Activated CD8-positive, alpha-beta memory T cell treated with anti-CD3 and anti-CD28 coated beads for 4 hours (primary cell): Measurements from ENCODE around the gene NGEF.

Experiments used
- DNase-seq, 2 donors: peaks; one replicate each; pipeline ENCODE4 v3.0.0-alpha.2; 2020; ENCODE audit warnings: low read depth in 2 of 2

The NGEF gene

DNA sequence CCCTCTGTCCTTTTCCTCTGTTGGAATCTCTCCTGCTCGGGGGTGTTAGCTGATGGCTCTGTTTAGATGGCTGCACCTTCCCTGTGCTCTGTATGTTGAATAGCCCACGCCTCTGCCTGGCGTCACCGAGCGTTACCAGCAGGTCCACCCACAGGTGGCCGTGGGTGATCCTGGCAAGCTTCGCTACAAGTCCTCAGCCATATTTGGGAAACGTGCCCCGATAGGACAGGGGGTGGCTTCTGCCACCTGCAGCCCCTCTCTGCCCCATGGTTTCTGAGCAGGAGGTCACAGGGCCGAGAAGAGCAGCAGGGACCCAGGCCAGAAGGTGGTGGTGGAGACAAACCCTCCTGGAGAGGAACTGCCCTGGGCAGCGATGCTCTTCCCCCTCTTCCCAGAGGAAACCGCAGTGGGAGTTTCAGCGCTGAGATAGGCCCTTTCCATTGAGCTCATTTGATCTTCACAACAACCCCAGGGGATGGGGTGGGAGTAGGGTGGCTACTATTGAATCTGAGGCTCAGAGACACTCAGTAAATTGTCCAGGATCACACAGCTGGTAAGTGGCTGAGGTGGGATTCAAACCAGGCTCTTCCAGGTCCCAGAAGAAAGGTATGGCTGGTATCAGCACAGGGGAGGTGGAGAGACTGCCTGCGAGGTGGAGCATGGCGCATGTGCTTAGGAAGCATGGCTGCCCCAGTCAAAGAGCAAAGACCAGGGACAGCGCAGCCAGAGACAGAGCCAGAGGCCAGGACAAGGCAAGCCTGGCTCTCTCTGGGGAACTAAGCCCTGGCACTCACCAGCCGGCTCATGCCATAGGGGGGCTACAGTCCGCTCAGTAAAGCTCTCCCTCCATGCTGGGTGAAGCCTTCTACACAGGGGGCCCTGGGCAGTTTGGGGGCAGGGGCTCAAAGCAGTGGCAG is 15.0 kb downstream of the NGEF start:
- DNase-seq = no peak

DNA sequence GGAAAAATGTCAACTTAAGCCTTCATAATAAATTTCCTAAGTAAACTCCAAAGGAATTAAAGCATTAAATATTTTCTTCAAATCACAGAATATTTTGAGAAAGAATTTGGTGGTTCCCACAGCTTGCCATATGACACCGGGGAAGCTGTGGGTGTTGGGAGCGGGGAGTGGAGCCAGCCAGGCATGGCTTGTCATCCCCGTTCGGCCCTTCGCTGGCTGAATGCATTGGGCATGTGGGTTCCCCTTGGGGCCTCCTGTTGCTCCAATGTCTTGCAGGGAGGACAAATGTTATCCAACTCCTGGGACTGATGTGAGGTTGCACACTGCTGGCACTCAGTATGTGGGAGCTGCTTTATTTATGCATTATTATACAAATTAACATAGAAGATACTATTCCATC is 18.6 kb downstream of the NGEF start:
- DNase-seq = no peak

DNA sequence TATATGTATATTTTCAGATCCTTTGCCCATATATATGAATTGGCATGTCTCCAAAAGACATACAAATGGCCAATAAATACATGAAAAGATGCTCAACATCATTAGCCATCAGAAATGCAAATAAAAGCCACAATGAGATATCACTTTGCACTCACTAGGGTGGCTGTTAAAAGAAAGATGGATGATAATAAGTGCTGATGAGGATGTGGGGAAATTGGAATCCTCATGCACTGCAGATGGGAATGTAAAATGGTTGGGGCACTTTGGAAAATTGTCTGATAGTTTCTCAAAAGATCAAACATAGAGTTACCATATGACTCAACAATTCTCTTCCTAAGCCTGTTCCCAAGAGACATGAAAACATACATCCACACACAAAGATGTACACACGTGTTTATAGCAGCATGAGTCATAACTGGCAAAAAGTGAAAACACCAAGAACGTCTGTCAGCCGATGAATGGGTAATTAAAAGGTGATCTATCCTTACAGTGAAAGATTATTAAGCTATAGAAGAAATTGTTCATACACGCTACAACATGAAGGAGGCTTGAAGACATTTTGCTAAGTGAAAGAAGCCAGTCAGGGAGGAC is 19.7 kb downstream of the NGEF start:
- DNase-seq = no peak

DNA sequence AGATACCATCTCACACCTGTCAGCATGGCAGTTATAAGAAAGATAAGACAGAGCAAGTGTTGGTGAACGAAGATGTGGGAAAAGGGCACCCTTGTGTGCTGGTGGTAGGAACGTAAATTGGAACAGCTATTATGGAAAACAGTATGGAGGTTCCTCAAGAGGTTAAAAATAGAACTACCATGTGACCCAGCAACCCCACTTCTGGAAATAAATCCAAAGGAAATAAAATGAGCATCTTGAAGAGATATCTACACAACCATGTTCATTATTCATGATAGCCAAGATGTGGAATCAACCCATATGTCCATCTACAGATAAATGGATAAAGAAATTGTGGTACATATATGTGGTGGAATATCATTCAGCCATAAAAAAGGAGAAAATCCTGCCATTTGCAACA is 26.9 kb downstream of the NGEF start:
- no peak for DNase-seq

DNA sequence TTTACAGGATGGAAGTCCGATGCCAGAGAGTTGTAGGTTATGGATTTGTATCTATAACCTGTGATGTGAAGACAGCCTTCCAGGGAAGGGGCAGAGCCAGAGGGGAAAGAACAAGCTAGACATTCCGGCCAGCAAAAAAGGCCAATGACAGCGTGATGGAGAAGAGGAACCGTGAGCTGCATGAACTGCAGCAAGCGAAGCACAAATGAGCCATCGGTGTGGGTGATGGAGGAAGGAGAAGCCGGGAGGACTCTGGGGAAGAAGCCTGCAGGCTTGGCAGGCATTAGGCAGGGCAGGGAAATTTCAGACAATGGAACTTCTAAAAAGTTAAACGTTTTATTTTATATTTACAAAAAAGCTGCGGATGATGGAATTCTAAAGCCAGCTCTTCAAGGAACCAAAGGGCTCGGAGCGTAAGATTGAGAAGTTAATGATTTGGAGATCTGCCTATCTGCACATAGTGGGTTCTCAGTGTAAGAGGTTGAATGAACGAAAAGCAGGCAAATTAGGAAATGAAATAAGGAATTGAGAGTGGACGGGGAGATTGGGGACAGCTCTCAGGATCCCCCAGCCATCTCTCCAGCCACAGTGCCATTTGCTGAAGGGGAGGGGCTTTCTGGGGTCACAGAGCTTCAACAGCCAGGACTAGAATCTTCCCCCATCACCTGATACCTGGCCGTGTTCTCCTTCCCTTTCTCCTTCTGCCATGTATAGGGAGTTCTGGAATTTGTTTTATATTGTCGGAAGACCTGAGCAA is 28.4 kb downstream of the NGEF start:
- DNase-seq = no peak

DNA sequence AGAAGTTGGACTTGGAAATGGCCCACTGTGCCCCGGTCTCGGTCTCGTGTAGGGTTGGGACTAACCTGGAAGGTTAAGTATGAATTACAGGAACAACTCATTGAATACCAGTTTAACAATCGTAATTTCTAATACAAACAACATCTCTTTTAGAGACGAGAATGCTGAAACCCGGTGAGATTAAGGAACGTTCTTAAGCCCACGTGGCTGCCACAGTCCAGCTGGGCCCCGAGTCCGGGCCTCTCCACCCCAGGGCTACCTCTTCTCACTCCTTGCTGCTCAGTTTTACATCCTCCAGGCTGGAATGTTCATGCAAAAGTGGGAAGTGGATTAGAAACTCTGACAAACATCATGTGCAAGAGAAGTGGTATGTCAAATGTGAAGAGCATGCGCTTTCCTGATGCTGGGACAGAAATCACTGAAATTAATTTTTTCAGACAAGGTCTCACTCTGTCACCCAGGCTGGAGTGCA is 29.4 kb downstream of the NGEF start:
- DNase-seq = no peak

DNA sequence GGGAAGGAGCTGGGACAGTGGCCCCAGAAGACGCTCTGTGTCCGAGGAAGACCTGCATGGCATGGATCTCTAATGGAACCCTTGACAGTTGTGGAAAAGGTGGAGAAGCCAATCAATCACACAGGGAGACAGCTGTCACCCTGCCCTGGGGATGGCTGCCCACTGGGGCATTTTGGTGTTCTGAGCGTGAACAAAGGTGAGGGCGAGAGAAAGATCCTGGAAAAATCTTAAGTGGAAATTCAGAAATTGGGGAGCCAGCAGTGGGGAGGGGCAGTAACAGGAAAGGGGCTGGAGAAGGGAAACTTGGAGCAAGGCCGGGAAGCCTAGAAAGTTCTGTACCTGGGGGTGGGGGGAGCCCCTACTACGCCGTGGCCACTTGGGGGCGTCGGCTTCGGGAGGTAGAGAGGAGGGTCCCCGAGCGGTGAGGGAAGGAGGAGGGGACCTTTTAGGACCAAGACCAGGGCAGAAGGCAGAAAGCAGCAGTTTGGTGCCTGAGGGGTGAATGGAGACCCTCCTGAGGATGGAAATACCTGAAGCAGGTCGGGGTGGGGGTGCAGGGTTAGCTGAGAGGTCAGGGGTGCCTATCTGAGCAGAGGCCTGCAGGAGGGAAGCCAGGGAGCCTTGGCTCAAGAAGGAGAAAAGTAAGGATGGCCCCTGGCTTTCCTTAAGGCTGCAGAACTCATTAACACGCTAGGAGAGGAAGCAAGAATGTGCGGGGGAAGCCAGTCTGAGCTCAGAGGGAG is 30.0 kb downstream of the NGEF start:
- DNase-seq = no peak

DNA sequence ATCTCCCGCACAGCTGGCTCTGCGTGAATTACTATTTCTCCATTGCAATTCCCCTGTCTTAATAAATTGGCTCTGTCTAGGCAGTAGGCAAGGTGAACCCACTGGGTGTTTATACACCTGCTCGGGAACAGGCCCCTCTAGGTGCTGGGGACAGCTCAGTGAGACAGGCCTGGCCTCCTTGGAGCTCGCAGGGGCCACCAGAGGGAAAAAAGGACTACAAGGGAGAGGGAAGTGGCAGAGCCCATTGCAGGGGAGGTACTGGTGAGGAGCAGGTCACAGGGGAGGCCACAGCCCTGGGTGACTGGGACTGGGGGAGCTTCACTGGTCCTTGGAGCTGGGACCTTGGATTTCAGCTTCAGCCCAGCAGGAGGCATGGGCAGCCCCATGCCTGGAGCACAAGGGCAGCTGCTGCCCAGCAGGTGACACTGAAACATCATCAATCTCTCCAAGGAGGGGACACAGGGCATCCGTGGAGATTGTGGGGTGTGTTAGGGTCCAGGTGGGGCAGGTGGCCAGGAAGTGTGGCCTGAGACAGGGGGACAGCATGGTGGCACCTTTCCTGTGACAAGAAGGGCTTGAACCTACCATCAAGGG is 31.2 kb downstream of the NGEF start:
- no peak for DNase-seq

DNA sequence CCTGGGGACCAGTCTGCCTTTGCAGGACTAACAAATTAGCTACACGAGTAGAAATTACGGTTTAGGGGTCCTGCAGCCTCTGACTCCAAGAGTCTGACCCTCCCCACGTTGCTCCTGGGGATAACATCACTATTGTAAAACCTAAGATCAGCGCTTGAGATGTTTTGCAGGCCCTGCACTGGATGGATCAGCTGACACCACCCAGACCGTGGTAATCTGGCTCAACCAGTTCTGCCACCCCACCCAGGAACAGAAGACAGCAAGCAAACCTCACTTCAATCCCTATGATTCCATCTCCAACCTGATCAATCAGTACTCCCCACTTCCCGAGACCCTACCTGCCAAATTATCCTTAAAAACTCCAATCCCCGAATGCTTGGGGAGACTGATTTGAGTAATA is 31.7 kb downstream of the NGEF start:
- no peak for DNase-seq

DNA sequence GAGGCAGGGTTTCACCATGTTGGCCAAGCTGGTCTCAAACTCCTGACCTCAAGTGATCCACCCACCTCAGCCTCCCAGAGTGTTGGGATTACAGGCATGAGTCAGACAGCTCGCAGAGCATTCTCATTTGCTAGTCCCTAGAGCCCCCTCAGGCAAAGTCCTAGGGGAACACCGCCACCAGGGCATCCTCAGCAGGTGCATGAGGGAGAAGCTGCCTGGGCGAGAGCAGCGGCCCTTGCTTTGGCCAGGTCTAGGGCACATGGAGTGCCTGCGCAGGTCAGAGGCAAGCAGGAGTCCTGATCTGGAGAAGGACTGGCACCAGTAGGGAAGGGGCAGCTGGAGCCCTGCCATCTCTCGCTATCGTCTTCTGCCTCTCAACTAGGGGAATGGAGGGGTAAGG is 32.4 kb downstream of the NGEF start:
- DNase-seq = no peak

DNA sequence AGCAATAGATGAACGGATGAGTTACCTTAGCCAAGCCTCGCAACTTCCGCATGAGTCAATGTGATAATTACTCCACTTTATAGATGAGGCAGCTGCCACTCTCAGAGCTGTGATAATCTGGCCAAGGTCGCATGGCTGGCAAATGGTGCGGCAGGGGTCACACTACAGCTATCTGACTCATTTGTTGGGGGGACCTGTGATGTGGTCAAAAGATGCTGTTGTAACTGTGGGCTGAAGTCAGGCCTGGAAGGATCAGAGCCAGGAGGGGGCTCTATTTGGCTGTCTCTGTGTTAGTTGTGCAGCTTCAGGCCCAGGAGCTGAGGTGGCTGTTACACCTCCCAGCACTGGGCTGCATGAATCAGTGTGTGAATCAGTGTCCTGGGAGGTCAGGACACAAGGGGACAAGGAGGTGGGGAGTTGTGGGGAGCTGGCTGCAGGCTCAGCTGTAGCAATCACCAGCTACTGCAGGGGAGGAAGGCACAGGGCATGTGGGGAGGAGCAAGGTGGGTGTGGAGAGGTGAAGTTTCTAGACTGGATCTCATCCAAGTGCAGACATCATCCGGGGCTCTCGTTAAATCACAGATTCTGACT is 33.1 kb downstream of the NGEF start:
- DNase-seq = no peak

DNA sequence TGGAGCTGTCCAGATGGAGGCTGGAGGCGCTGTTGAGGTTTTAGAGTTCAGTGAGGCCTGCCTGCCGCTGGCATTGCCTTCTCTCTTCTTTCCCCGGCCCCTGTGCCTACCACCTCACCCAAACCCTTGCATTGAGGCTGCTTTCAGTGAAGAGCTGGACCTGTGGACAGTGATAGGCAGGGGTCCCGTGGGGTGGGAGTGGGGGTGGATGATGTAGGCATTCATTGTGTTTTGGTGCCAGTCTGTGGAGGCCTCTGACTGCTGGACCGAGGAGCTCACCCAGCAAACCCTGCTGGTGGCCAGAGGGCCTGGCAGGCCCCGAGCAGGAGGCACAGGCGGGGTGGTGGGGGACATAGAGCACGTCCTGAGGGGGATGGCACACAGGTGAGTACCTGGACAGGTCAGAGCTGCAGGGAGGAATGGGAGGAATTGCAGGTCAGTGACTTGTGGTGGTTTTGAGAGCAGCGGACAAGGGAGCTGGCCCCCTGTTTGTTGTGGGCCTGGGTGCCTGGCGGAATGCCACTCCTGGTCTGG is 35.6 kb downstream of the NGEF start:
- DNase-seq = no peak

DNA sequence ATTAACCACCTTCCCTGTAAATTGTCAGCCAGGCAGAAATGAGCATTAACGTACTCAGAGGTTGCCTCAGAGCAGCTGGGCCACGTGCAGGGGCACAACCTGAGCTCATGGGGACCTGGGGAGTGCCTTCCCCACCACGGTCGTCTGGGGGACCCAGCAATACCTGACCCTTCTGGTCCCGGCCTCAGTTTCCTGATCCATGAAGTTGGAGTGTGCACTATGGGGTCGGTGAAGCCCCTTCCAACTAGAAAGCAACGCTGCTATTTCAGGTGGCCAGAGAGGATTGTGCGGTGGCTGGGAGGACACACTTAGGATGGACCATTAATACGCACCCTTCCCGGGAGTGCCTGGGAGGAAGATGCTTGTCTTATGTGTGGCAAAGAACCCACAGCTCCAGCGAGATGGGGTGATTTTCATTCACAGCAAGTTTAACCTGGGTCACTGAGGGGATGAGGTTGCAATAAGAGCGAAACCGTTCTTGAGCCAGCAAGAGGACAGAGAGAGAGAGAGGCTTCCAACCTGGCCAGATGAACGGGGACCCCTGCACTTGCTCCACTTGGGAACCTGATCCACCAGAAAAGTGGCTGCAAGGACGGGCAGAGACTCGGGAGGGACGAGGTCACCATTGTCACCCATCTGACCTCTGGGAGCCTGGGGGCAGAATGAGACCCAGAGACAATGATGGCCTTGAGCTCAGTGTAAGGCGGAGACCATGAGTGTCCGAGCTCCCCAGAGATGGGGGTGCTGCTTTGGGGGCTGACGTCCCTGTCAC is 36.2 kb downstream of the NGEF start:
- no peak for DNase-seq

DNA sequence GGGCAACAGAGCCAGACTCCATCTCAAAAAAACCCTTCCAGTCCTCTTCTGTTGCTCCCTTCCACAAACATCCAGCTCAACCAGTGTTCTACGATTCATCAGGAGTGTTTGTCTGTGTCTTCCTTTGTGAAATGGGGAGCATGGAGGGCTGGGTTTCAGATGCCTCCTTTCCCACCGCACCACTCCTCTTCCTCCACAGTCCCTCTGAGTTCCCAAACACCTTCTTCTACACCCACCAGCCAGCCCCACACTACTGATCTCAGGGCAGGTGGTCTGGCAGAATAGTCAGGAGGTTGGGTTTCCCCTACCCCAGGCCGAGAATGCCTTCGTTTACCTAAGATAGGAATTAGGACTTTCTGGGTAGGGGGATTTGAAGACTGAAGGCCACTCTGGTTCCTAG is 36.9 kb downstream of the NGEF start:
- DNase-seq = no peak

DNA sequence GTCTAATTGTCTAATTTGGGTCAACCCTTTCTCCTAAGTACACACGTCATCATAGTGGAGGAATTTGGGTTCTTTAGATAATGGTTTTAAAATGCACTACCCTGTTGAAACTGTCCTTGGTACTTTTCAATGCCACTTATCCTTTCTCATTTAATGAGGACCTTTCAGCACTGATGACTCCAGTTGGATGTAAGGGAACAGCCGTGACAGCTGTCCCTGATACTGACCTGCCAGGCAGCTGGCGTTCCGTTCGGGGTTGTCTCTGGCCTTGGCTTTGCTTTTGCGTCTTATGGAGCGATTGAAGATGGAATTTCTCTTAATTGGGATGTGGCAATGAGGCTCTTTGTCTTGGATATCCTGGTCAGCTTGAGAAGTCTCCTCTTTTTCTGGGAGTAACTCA is 38.7 kb downstream of the NGEF start:
- no peak for DNase-seq

DNA sequence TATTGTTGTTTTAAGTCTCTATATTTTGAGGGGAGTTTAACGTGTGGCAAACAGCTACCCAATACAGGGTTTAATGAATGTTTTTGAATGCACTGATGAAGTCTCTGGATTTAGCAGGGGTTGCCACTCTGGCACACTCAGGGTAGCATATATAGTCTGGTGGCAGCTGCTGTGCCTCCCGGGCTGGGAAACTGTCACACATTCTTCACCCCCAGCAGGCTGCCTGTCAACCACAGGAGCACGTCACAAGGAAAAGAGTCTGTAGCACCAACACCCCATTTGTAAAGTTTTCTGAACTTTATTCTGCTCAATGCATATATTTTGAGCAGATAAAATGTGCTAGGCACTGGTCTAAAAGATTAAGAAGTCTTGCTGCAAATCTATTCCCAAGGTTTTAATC is 39.3 kb downstream of the NGEF start:
- DNase-seq = no peak

DNA sequence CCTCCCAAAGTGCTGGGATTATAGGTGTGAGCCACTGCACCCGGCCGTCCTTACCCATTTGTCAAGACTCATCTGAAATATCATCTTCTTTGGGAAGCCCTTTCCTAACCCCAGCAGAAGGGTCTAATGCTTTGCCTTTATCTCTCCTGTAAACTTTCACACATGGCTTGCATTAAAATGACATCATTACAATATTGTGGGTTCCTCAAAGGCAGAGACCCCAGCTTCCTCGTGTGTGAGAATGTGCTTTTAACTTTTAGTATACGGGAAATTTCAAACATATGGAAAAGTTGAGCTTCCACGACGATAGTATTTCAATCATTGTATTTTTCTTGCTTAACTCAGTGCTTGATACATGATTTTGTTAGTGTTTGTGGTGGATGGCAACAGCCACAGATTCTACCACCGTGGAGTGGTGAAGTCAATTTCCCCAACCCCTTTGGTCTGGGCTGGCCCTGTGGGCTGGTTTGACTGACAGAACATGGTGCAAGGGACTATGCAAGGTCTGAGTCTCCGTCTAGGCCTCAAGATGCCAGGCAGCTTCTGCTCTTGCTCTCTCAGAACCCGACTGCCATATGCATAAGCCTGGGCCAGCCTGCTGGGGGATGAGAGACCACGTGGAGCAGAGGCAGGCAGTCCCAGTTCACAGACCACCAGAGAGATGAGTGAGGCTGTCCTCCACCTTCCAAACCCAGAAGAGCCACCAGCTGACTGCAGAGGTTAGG is 39.9 kb downstream of the NGEF start:
- no peak for DNase-seq

DNA sequence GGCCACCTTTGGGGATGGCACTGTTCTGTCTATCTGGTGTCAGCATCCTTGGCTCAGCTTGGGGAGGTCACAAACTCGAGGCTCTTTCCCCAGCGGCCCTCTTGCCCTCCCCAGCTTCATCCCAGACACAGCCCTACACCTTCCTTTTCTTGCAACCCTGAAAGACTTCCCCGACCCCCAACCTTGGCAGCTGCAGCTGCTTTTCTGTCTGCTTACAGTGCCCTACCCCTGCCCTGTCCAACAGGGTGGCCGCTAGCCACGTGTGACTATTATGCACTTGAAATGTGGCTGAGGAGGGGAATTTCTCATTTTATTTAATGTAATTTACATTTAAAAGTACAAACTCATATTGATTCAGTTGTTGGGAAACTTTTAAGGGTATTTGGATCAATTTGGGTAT is 41.3 kb downstream of the NGEF start:
- DNase-seq = no peak

DNA sequence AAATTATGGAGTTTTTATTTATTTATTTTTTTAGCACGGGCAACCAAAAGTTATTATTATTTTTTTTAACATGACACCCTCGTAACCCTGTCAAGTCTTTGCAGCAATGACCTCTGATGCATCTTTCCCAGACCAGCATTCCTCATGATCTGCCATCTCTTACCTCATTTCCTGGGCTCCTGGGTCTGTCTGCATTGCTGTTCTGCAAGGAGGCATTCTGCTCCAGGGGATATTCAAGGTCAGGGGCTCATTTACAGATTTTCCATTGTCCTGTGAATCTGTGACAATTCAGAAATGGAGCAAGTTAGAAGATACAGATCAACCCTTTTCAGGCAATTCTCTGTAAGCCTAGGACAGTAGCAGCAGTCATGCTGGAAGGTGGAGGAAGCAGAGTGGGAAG is 43.0 kb downstream of the NGEF start:
- DNase-seq = no peak
